T-helper 2 cell treated with Interferon-gamma antibody and Interleukin-4, amounts not matched to agents 5 μg/mL and 100 μg/mL, for 36 hours (primary cell): ENCODE data around the gene MPST.

Experiments used
- DNase-seq: peaks from one replicate; pipeline ENCODE4 v3.0.0; 2021; ENCODE audit warnings: low spot score
- H3K27ac Mint-ChIP-seq: one replicate; pipeline ENCODE4 v1.8.0; 2021; ENCODE audit warnings: mild to moderate bottlenecking, mixed read lengths
- H3K27me3 Mint-ChIP-seq: one replicate; pipeline ENCODE4 v1.8.0; 2021; ENCODE audit warnings: low read depth, mixed read lengths
- H3K36me3 Mint-ChIP-seq: one replicate; pipeline ENCODE4 v1.8.0; 2021; ENCODE audit warnings: low read depth, mixed read lengths
- H3K4me1 Mint-ChIP-seq: one replicate; pipeline ENCODE4 v1.8.0; 2021; ENCODE audit warnings: low read depth, mixed read lengths
- H3K4me3 Mint-ChIP-seq: one replicate; pipeline ENCODE4 v1.8.0; 2022; ENCODE audit warnings: mild to moderate bottlenecking, moderate library complexity, mixed read lengths
- H3K9me3 Mint-ChIP-seq: one replicate; pipeline ENCODE4 v1.8.0; 2021; ENCODE audit warnings: mixed read lengths

The MPST gene

GRCh38 chr22:37022483-37023337 is 3.2 kb downstream of the MPST start:
- Mint-ChIP-seq H3K36me3 (peaks cover 1% of the 10 kb centered on the region), H3K9me3 (no peaks in the 10 kb centered on the region), H3K4me1 (peaks cover 14% of the 10 kb centered on the region), H3K4me3 (no peak overlapping the region), H3K27ac (no peak overlapping the region), H3K27me3 (peaks cover 2% of the 10 kb centered on the region)
- no peak for DNase-seq

GRCh38 chr22:37023743-37024338 is 4.3 kb downstream of the MPST start:
- no peak for DNase-seq
- H3K27me3 Mint-ChIP-seq: peaks cover 2% of the 10 kb centered on the region
- peaks cover 12% of the 10 kb centered on the region for H3K4me1 Mint-ChIP-seq
- no peaks in the 10 kb centered on the region for H3K9me3 Mint-ChIP-seq
- no peak overlapping the region for H3K4me3 Mint-ChIP-seq
- peaks cover 1% of the 10 kb centered on the region for H3K36me3 Mint-ChIP-seq
- H3K27ac Mint-ChIP-seq: no peak overlapping the region

GRCh38 chr22:37024339-37025157 is 5.0 kb downstream of the MPST start:
- H3K4me1 Mint-ChIP-seq: peaks cover 12% of the 10 kb centered on the region
- no peak for DNase-seq
- H3K4me3 Mint-ChIP-seq: no peak overlapping the region
- H3K27ac Mint-ChIP-seq: no peak overlapping the region
- H3K36me3 Mint-ChIP-seq: peaks cover 1% of the 10 kb centered on the region
- peaks cover 2% of the 10 kb centered on the region for H3K27me3 Mint-ChIP-seq
- H3K9me3 Mint-ChIP-seq: no peaks in the 10 kb centered on the region

- Mint-ChIP-seq H3K27me3 (peaks cover 2% of the 10 kb centered on the region), H3K36me3 (peaks cover 1% of the 10 kb centered on the region), H3K4me1 (peaks cover 7% of the 10 kb centered on the region), H3K9me3 (no peaks in the 10 kb centered on the region), H3K4me3 (no peak overlapping the region), H3K27ac (no peak overlapping the region)
- DNase-seq: no peak
These were observed 6.0 kb downstream of the MPST start for GRCh38 chr22:37025500-37026070.

- peaks cover 7% of the 10 kb centered on the region for H3K4me1 Mint-ChIP-seq
- no peak for DNase-seq
- no peaks in the 10 kb centered on the region for H3K9me3 Mint-ChIP-seq
- no peak overlapping the region for H3K4me3 Mint-ChIP-seq
- no peak overlapping the region for H3K27ac Mint-ChIP-seq
- peaks cover 2% of the 10 kb centered on the region for H3K27me3 Mint-ChIP-seq
- H3K36me3 Mint-ChIP-seq: peaks cover 1% of the 10 kb centered on the region
These were observed 6.8 kb downstream of the MPST start for GRCh38 chr22:37026325-37026724.

GRCh38 chr22:37027556-37027955 is 8.0 kb downstream of the MPST start:
- Mint-ChIP-seq H3K27ac (no peak overlapping the region), H3K9me3 (no peaks in the 10 kb centered on the region), H3K4me1 (no peaks in the 10 kb centered on the region), H3K27me3 (no peaks in the 10 kb centered on the region), H3K4me3 (no peak overlapping the region), H3K36me3 (peaks cover 1% of the 10 kb centered on the region)
- DNase-seq: no peak

- DNase-seq: no peak
- no peak overlapping the region for H3K4me3 Mint-ChIP-seq
- H3K9me3 Mint-ChIP-seq: no peaks in the 10 kb centered on the region
- H3K27ac Mint-ChIP-seq: no peak overlapping the region
- H3K36me3 Mint-ChIP-seq: peaks cover 1% of the 10 kb centered on the region
- no peaks in the 10 kb centered on the region for H3K27me3 Mint-ChIP-seq
- no peaks in the 10 kb centered on the region for H3K4me1 Mint-ChIP-seq
These were observed 9.4 kb downstream of the MPST start for GRCh38 chr22:37028692-37029674.

- Mint-ChIP-seq H3K4me1 (no peaks in the 10 kb centered on the region), H3K27me3 (peaks cover 4% of the 10 kb centered on the region), H3K4me3 (no peak overlapping the region), H3K36me3 (peaks cover 1% of the 10 kb centered on the region), H3K27ac (no peak overlapping the region), H3K9me3 (no peaks in the 10 kb centered on the region)
- DNase-seq: no peak
These were observed 11.2 kb downstream of the MPST start for GRCh38 chr22:37030560-37031281.

GRCh38 chr22:37032134-37032534 is 12.6 kb downstream of the MPST start:
- no peaks in the 10 kb centered on the region for H3K9me3 Mint-ChIP-seq
- no peak overlapping the region for H3K4me3 Mint-ChIP-seq
- no peak for DNase-seq
- no peak overlapping the region for H3K27ac Mint-ChIP-seq
- no peaks in the 10 kb centered on the region for H3K4me1 Mint-ChIP-seq
- no peaks in the 10 kb centered on the region for H3K36me3 Mint-ChIP-seq
- H3K27me3 Mint-ChIP-seq: peaks cover 6% of the 10 kb centered on the region

- no peaks in the 10 kb centered on the region for H3K4me1 Mint-ChIP-seq
- no peaks in the 10 kb centered on the region for H3K36me3 Mint-ChIP-seq
- DNase-seq: no peak
- H3K9me3 Mint-ChIP-seq: no peaks in the 10 kb centered on the region
- H3K27me3 Mint-ChIP-seq: peaks cover 9% of the 10 kb centered on the region
- H3K27ac Mint-ChIP-seq: no peak overlapping the region
- H3K4me3 Mint-ChIP-seq: no peak overlapping the region
These were observed 13.3 kb downstream of the MPST start for GRCh38 chr22:37032535-37033460.

- Mint-ChIP-seq H3K27ac (no peak overlapping the region), H3K27me3 (peaks cover 9% of the 10 kb centered on the region), H3K9me3 (no peaks in the 10 kb centered on the region)
These were observed 14.3 kb downstream of the MPST start for GRCh38 chr22:37033605-37034430.

More at GRCh38 chr22:37033605-37034430, 14.3 kb downstream of the MPST start:
- Mint-ChIP-seq H3K36me3 (no peaks in the 10 kb centered on the region), H3K4me1 (no peaks in the 10 kb centered on the region), H3K4me3 (no peak overlapping the region)
- DNase-seq: no peak
